GM20000 (cell line): ENCODE data around the gene SCRN1.

Experiments
- DNase-seq: peaks from one replicate; pipeline ENCODE4 v3.0.0; 2012; ENCODE audit warnings: low spot score
- CTCF ChIP-seq: IDR thresholded peaks from 2 replicates; pipeline ENCODE4 v1.5.1; 2012; ENCODE audit warnings: mild to moderate bottlenecking, control low read depth; ENCODE audit errors: extremely low read depth, missing control alignments

The SCRN1 gene

GRCh38 chr7:30028749-30029635 is 39.4 kb upstream of the SCRN1 start:
- TF ChIP-seq CTCF, result no peak
- DNase-seq, result peak; percentile 63

GRCh38 chr7:30028216-30028748 is 38.7 kb upstream of the SCRN1 start, which contains the start of gene PLEKHA8:
TSS of gene PLEKHA8 (plus strand) at chr7:30028412. CDS start at chr7:30028763, 351 bp downstream.
- TF ChIP-seq CTCF, result no peak
- peak; percentile 93 for DNase-seq

GRCh38 chr7:30027740-30028215 is 38.2 kb upstream of the SCRN1 start:
- no peak for TF ChIP-seq CTCF

GRCh38 chr7:30027065-30027456 is 37.5 kb upstream of the SCRN1 start:
- peak; percentile 70 for DNase-seq
- no peak for TF ChIP-seq CTCF

More at GRCh38 chr7:30027740-30028215, 38.2 kb upstream of the SCRN1 start:
- no peak for DNase-seq

- TF ChIP-seq CTCF, result no peak
- peak; percentile 93 for DNase-seq
Observed at GRCh38 chr7:30026229-30027064, 36.8 kb upstream of the SCRN1 start, which contains the start of gene FKBP14. TSS of gene FKBP14 (minus strand) at chr7:30026702. CDS start at chr7:30026508, 194 bp downstream.

GRCh38 chr7:30023524-30023923 is 33.9 kb upstream of the SCRN1 start:
- TF ChIP-seq CTCF, result no peak
- no peak for DNase-seq
